Astrocyte (in vitro differentiated cells and primary cell): ENCODE data around the gene DYSF.

ENCODE experiments used
- CTCF ChIP-seq: IDR thresholded peaks from 2 replicates; pipeline ENCODE4 v1.5.1; 2011; ENCODE audit warnings: low read depth, mild to moderate bottlenecking, inconsistent platforms, low read length, moderate library complexity; ENCODE audit not compliant: insufficient read depth
- EZH2 ChIP-seq: IDR thresholded peaks from 2 replicates; pipeline ENCODE4 v1.6.1; 2012; ENCODE audit warnings: mild to moderate bottlenecking, low read length, inconsistent platforms; ENCODE audit not compliant: insufficient read depth

DNA sequence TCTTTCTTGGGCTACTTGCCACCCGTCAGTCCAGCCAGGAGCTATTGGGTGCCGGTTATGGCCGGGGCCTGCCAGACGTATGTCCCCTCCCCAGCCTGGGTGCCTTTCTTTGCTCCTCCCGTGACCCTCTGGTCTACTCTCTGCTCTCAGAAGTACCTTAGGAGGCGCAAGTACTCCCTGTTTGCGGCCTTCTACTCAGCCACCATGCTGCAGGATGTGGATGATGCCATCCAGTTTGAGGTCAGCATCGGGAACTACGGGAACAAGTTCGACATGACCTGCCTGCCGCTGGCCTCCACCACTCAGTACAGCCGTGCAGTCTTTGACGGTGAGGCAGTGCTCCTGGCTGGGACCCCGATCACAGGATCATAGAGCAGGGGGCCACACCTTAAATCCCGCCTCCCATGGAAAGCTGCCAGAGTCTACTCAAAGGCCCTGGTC lies 99.5 kb downstream of the DYSF start:
- no peak for TF ChIP-seq CTCF
- no peak for TF ChIP-seq EZH2
